ENCODE results near the gene FOXO6.
"Not testable (repeated sequence)": the region's sequence is repeated elsewhere in the genome, so short reads cannot be mapped to it uniquely, and the experiment has no call there.

FOXO6 gene

DNA sequence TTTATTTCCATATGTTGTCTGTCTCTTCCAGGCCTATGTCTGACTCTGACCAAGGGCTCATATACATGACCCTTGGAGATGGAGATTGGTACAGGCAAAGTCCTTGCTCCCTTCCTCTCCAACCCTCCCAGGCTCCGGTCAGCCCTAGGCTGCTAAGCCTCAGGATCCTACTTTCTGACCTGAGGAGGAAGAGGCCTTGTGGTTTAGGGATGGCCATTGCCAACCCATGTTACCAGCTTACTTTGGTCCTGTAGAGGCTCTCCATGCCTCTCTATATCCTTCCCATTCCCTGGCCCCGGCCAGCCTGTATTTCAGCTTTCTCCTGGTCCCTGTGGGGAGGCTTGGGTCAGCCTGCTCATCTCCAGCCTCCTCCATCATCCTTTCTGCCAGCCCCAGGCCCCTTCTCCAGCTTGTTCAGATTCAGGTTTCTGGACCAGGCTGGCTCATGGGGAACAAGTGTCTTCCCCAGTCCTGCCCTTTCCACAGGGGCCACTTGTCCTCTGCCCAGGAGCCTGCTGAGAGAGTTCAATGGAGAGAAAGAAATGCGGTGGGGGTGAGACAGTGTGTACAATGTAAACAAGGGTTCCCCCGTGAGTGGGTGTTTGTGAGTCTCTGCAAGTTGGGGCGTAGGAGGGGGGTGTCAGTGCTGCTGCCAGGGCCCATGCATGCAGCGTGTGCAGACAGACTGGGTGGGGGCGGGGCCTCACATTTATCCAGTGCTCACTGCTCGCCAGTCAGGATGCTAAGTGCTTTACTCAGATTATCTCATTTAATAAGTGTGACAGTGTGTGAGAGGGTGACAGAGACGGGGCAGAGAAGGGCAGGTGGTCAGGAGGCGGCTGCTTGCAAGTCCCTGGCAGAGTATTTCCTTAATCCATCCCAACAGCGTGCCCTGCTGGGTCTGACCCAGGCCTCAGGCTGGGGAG, 31.3 kb upstream of the FOXO6 start:
- no peak for DNase-seq

DNA sequence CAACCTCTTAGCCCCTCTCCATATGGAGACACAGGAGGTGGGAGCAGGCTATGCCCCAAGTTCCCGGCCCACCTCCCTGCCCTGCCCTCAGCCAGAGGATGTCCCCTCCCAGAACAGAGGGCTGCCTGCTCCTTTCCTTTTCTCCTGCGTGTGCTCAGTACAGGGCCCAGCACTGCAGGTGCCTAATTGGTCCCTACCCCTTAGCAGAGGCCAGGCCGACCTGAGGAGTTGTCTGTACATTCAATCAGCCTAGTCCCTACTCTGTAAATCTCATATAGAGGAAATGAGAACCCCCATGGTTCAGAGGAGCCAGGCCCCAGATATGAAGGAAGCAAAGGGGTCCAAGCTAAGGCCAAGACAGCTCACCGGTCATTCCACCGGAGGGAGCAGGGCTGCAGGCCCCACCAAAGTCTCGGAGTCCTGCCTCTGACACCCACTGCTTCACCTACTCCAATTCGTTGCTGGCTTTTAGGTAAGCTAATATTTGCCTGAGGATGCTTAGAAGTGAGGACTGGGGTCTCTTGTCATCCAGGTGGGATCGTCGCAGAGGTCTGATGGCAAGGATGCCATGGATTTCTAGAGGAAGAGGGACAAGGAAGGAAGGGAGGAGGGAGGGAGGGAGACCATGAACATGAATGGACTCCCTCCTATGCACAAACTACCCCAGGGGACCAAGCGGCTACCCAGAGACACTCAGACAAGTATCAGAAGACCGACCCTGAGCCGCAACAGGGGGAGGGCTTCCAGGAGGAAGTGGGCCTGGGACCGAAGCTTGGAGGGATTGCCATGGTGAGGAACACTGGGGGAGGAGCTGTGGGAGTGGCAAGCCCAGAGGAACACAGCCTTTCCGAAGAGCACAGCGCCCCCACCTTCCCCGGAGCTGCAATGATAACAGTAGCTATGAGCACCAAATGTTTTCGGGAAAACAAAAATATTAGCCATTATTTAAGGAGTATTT, 30.4 kb upstream of the FOXO6 start:
- no peak for DNase-seq

DNA sequence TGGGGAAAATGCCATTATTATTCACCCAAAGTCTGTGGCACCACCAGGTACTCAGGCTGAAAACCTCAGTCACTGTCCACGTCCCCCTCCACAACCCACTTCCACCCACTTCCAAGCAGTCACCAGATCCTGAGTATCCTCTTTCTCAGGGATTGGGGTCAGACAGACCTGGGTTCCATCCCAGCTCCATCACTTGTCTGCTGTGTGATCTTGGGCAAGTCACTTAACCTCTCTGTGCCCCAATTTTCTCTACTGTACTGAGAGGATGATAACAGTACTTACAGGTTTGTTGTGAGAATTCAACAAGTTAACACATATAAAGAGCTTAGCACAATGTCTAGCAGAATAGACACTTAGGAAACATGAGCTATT, 29.7 kb upstream of the FOXO6 start:
- DNase-seq = no peak

DNA sequence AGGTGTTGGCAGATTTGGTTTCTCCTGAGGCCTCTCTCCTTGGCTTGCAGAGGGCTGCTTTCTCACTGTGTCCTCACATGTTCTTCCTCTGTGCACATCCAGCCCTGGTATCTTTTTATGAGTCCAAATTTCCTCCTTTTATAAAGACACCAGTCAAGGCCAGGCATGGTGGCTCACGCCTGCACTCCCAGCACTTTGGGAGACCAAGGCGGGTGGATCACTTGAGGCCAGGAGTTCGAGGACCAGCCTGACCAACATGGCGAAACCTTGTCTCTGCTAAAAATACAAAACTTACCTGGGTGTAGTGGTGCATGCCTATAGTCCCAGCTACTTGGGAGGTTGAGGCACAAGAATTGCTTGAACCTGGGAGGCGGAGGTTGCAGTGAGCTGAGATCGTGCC, 29.1 kb upstream of the FOXO6 start:
- not testable (repeated sequence) for DNase-seq

GRCh38 chr1:41333146-41333784, 28.0 kb upstream of the FOXO6 start:
- DNase-seq = no peak

DNA sequence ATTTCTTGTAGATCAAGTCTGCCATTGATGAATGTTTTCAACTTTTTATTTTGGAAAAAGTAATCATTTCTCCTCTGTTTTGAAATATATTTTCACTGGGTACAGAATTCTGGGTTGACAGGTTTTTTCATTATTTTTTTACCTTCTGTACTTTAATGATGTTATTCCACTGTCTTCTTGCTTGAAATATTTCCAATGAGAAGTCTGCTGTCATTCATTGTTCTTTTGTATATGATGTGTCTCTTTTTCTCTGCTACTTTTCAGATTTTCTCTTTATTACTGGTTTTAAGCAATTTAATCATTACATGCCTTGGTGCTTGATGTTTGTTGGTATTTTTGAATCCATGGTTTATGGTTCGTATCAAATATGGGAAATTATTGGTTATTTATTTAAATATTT, 22.4 kb upstream of the FOXO6 start:
- DNase-seq = no peak

DNA sequence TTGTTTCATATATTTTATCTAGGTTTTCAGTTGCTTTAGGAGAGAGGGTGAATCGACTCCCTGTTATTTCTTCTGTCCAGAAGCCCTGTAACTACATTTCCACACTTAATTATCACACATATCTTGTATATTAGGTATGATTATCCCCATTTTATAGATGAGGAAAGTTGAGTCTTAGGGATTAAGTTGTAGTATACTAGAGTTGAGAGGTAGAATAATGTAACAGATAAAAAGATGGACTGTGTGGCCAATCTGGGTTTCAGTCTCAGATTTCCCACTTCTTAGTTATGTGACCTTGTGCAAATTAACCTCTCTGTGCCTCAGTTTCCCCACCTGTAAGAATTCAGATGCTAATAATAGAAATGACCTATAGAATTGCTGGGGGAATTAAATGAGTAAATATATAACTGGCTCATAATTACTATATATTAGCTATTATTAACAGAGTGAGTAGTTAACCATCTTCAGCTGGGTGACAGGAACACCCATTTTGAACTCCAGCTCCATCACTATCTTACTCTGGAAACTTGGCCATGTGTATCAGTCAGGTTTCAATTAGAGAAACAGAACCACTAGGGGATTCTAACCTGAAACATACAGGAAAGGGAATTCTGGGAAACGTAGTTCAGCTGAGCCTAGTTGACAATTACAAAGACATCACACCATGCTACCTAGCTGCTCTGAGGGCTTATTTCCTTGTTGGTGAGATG, 20.4 kb upstream of the FOXO6 start:
- peak; percentile 18 for DNase-seq

DNA sequence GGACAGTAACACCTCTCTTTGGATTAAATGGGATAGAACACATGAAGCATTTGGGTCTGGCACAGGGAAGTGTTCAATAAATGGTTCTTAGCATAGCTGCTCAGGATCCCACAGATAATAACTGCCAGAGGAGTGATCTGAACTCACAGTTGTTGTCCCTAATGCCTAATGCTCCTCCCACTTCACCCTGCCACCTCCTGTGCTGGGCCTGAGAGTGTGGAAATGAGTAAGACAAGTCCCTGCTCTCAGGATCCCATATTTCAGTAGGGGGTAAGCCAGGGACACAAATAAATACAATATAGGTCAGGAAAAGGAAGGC, 19.9 kb upstream of the FOXO6 start:
- no peak for DNase-seq

- DNase-seq = peak; percentile 76
Observed at GRCh38 chr1:41341772-41342562, 19.3 kb upstream of the FOXO6 start.

DNA sequence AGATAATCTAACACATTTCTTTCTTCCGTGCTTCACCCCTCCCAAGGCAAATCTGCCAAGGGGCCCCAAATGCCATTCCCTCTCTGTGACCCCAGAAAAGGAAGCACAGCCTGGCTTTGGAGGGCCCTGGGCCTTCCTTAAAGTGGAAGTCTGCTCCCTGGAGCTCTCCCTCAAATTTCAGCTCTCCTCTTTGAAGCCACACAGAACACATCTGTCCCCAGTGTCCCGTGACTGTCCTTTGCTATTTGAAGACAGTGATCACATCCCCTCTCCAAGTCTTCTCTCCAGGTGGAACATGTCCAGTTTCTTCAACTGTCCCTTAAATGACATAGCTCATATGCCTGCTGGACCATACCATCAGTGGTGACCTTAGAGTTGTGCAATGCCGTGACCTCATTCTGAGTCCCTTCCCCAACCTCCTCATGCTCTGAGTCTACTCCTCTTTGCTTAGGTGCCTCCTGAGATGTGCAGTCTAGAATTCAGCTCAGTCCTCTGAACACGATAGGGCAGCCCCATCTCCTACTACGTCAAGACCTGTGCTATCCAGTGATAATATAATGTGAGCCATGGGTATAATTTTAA, 18.4 kb upstream of the FOXO6 start:
- DNase-seq = no peak

DNA sequence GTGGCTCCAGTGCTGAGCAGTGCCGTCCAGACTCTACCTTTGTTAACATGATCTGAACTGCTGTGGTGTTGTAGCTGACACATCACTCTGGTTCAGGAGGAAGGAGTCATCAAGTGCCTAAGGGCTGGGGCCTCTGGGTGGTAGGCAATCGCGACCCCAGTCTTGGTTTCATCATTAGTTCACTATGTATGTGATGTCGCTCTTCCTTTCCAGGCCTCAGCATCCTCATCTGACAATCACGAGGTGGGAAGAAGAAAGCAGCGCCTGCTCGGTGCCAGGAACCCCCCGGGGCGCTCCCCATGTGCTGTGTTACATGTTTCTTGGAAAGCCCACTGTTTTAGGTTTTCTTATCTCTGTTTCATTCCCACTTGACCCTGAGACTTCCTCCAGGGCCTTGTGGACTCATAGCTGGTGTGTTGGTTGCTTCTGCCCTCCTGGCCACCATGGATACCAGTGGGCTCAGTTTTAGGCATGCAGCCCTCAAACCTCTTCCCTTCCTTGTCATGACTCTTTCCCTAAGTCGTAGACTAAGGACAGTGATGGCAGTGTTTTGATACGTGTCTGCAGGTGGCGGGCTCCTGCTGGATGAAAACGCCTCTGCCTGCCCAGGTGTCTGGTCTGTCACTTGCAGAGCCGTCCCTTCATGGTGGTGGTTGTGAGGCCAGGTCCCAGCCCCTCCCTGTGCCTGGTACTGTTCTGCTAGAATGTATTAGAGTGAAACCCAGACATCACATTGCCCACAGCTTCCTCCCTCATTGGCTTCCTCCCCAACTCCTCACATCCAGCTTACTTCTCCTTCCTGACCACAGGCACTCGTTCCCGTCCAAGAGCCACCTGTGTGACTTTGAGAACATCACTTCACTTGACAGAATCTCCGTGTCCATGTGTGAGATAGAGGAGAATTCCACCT, 17.2 kb upstream of the FOXO6 start:
- DNase-seq = no peak

DNA sequence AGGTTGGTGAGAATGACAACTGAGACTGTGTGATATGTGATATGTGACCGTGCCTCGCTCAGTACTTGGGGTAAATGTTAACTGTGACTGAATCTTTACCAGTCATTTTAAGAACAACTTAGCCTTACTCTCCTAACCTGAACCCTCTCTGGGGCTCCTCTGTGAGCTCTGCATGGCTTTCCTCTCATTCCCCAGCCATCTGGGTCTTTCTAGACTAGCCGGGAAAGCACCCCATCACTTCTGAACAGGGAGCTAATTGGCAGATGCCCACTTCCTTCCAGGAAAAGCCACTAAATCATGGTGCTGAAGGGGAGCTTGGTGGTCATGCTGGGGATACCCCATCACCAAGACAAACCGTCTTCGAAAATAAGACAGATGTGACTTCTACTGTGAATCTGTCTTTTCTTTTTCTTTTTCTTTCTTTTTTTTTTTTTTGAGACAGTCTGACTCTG, 16.5 kb upstream of the FOXO6 start:
- DNase-seq = no peak

DNA sequence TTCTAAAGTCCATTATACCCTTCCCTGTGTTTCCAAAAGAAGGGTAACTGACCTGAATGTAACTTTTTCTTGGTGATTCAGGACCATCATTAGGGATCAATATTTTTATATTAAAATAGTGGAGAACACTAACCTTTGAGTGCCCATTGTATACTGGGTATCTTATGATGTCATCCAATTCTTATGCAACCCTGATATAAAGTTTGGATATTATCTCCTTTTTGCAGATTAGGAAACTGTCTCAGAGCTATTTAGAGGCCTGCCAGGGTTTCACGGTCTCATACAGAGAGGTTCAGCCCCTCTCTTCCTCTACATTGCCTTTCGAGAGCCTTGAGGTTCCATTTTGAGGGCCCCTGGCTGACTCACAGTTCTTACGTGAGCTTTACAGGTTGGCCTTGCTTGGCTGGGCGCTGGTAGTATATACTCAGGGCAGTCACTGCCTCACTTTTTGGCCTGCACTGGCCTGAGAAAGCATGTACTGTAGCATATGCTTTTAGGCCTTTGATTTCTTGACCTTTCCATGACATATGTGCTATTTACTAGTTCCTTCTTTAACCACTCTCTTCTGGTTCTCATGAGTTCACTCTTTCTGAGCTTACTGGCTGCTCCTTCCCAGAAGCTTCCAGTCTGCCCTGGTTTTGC, 15.7 kb upstream of the FOXO6 start:
- no peak for DNase-seq

- DNase-seq = no peak
Observed at GRCh38 chr1:41347276-41347675, 14.0 kb upstream of the FOXO6 start.

DNA sequence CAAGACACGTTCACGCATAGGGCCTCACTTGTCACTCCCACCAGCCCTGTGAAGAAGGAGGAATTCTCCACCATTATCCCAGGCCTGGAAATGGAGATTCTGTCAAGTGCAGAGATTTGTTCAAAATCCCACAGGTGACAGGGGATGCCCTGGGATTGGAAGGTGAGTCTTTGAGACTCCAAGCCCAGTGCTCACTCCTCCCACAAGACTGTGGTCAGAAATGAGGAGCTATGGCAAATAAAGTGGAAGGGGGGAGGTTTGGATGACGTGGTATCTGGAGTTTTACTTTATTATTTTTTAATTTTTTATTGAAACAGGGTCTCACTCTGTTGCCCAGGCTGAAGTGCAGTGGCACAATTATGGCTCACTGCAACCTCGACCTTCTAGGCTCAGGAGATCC, 12.8 kb upstream of the FOXO6 start:
- no peak for DNase-seq

DNA sequence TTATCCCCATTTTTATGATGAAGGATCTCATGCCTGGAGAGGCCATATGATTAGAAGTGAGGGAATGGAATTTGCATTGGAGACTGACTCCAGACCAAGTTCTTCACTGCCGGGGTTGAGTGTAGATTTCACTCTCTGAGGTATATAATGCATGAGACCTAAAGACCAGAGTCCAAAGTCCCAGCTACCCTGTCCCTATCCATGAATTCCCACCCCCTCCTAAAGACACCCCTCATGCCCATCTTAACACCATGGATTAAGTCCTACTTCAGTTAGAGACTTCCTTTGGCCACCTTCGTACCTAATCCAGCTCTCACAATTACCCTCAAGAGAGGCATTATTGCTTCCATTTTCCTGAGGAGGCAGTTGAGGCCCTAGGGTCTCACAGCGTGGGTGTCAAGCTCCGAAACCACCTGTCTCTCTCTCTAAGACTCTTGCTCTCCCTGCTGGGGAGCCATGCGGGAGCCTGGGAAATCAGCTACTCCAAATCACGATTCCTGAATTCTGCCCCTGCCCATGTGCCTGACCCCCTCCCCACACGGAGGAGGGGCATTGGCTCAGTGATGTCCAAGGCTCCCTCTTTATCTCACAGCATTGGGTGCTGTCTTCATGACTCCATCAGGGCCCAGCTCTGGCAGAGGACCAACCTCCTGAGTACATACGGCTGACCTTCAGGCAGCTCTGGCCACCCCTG, 11.7 kb upstream of the FOXO6 start:
- no peak for DNase-seq

- no peak for DNase-seq
Observed at GRCh38 chr1:41350055-41350378, 11.2 kb upstream of the FOXO6 start.

DNA sequence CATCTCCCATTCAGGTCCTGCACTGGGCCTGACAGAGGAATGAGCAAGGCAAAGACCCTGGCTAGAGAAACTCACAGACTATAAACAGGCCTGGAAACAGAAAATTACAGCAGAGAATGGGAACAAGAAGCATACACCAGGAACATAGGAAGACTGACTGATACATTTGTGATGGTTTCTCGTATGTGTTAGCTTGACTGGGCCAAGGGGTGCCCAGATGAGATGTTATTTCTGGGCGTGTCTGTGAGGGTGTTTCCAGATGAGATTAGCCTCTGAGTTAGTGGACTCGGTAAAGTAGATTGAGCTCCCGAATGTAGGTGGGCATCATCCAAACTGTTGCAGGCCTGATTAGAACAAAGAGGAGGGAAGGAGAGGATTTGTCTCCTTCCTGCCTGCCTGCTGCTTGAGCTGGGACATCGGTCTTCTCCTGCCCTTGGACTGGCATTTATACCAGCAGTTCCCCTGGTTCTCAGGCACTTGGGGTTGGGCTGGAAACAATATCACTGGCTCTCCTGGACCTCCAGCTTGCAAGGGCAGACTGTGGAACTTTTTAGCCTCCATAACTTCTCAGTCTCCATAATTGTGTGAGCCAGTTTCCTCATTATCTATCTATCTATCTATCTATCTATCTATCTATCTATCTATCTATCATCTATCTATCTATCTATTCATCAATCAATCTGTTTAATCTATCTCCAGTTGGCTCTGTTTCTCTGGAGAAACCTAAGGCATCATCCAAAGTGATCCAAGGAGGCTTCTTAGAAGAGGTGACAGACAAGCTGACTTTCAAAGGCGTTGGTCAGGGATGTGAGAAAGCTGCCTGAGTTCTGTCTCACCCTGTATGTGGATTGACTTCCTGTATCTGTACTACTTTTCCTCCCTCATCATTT, 9.7 kb upstream of the FOXO6 start:
- no peak for DNase-seq

Data from NCI-H146 (cell line).